OCI-LY3 (cell line): Measurements from ENCODE around the gene CALHM5.

Source experiments
- CTCF ChIP-seq: fragments of 200-600, 300-600 bp; sonication (generic); IDR thresholded peaks from 2 replicates; pipeline ENCODE4 v1.5.1; 2014; ENCODE audit warnings: antibody characterized with exemption, low read length, low read depth
- EZH2phosphoT487 ChIP-seq: fragments of 200-600 bp; shearing (Covaris generic); IDR thresholded peaks from 2 replicates; pipeline ENCODE4 v1.6.1; 2018; ENCODE audit warnings: antibody characterized with exemption, mixed run types, low read depth

GRCh38 chr6:116533233-116533957 is 22.0 kb downstream of the CALHM5 start:
- no peak for TF ChIP-seq CTCF
- no peak for TF ChIP-seq EZH2phosphoT487
